HepG2 (cell line): ENCODE measurements around the gene NPVF. TPM values are rescaled to one million over a fixed set of nuclear protein-coding genes. Genes with fewer than 3 reads are reported as not detected.
A peak's percentile ranks its signal among the peaks of the same experiment; 100 is the strongest.

Source experiments
- CBX1 ChIP-seq: IDR thresholded peaks from one replicate; pipeline ENCODE4 v1.6.1; 2016; ENCODE audit warnings: antibody characterized with exemption, low read depth
- FIP1L1 ChIP-seq: fragments of 200-400 bp; formaldehyde crosslinking; IDR thresholded peaks from 2 replicates; pipeline ENCODE4 v1.6.1; 2018; ENCODE audit warnings: low read depth, mild to moderate bottlenecking, low read length, moderate library complexity, borderline replicate concordance; ENCODE audit not compliant: insufficient read depth
- FOXA3 ChIP-seq: IDR thresholded peaks from 2 replicates; pipeline ENCODE4 v1.6.1; 2016; ENCODE audit warnings: missing genetic modification reagents, missing compliant biosample characterization
- HNRNPL ChIP-seq: fragments of 200-400 bp; formaldehyde crosslinking; IDR thresholded peaks from 2 replicates; pipeline ENCODE4 v1.6.1; 2017; ENCODE audit warnings: mild to moderate bottlenecking, low read depth, low read length
- HOXD1 ChIP-seq: sonication (generic); formaldehyde crosslinking; IDR thresholded peaks from 2 replicates; pipeline ENCODE4 v1.5.0; 2020; ENCODE audit warnings: missing genetic modification reagents
- JUN ChIP-seq: sonication (generic); formaldehyde crosslinking; IDR thresholded peaks from 2 replicates; pipeline ENCODE4 v1.4.0; 2020; ENCODE audit warnings: mild to moderate bottlenecking, missing genetic modification reagents
- MIER2 ChIP-seq: IDR thresholded peaks from 2 replicates; pipeline ENCODE4 v1.6.1; 2016; ENCODE audit warnings: missing biosample characterization, missing genetic modification reagents
- MIXL1 ChIP-seq: IDR thresholded peaks from 2 replicates; pipeline ENCODE4 v1.6.1; 2016
- NR2F1 ChIP-seq, 2 experiments: fragments of 450-650 bp in 1 of 2; formaldehyde crosslinking in 1 of 2; IDR thresholded peaks; 2 replicates each; pipeline versions ENCODE4 v1.5.0 to v1.6.1; 2016 to 2020; ENCODE audit warnings: mild to moderate bottlenecking in 1 of 2, missing compliant biosample characterization in 1 of 2, missing genetic modification reagents in 1 of 2, moderate library complexity in 1 of 2
- PHF8 ChIP-seq: sonication (generic); formaldehyde crosslinking; IDR thresholded peaks from 2 replicates; pipeline ENCODE4 v1.5.0; 2020; ENCODE audit warnings: missing genetic modification reagents
- RBFOX2 ChIP-seq: fragments of 200-400 bp; formaldehyde crosslinking; IDR thresholded peaks from 2 replicates; pipeline ENCODE4 v1.6.1; 2017; ENCODE audit warnings: low read depth, mild to moderate bottlenecking, low read length
- RXRB ChIP-seq: IDR thresholded peaks from 2 replicates; pipeline ENCODE4 v1.6.1; 2016; ENCODE audit warnings: borderline replicate concordance, missing genetic modification reagents, missing compliant biosample characterization
- SIN3A ChIP-seq: IDR thresholded peaks from 2 replicates; pipeline ENCODE4 v1.6.1; 2011; ENCODE audit warnings: low read depth, mild to moderate bottlenecking, control low read depth, low read length, borderline replicate concordance
- TP53 ChIP-seq: sonication (generic); formaldehyde crosslinking; conservative IDR thresholded peaks from 2 replicates; pipeline ENCODE4 v1.4.0; 2020; ENCODE audit warnings: missing genetic modification reagents
- ZFP62 ChIP-seq: sonication (generic); formaldehyde crosslinking; IDR thresholded peaks from 2 replicates; pipeline ENCODE4 v1.4.0; 2020; ENCODE audit warnings: missing genetic modification reagents
- ZFP90 ChIP-seq: sonication (generic); formaldehyde crosslinking; IDR thresholded peaks from 2 replicates; pipeline ENCODE4 v1.8.0; 2022; ENCODE audit warnings: missing genetic modification reagents, mild to moderate bottlenecking, inconsistent platforms, borderline replicate concordance
- ZMAT3 ChIP-seq: sonication (generic); formaldehyde crosslinking; conservative IDR thresholded peaks from 2 replicates; pipeline ENCODE4 v1.7.0; 2021; ENCODE audit warnings: missing genetic modification reagents
- ZMYM2 ChIP-seq: sonication (generic); formaldehyde crosslinking; IDR thresholded peaks from 2 replicates; pipeline ENCODE4 v1.8.0; 2022; ENCODE audit warnings: mild to moderate bottlenecking, missing genetic modification reagents
- ZMYM3 ChIP-seq: sonication (generic); formaldehyde crosslinking; IDR thresholded peaks from 2 replicates; pipeline ENCODE4 v1.5.1; 2020; ENCODE audit warnings: mild to moderate bottlenecking, missing genetic modification reagents
- ZNF10 ChIP-seq: sonication (generic); formaldehyde crosslinking; IDR thresholded peaks from 2 replicates; pipeline ENCODE4 v1.4.0; 2020; ENCODE audit warnings: mild to moderate bottlenecking, low read depth, missing genetic modification reagents, borderline replicate concordance
- ZNF205 ChIP-seq: IDR thresholded peaks from 2 replicates; pipeline ENCODE4 v1.6.1; 2018; ENCODE audit warnings: missing biosample characterization, missing genetic modification reagents
- ZNF552 ChIP-seq: sonication (generic); formaldehyde crosslinking; IDR thresholded peaks from 2 replicates; pipeline ENCODE4 v1.9.0; 2022; ENCODE audit warnings: missing genetic modification reagents, mild to moderate bottlenecking, borderline replicate concordance
- polyA plus RNA-seq, 8 experiments: library from polyadenylated mRNA; depleted of rRNA in 3 of 8; stranded (reverse) in 7 of 8; unstranded in 1 of 8; fragments of >200 nt; fragmentation: Illumina TruSeq in 4 of 8; extraction: Trizol in 4 of 8; gene quantifications; 2 replicates each; pipeline versions ENCODE4 v1.2.1 to v1.2.3, GENCODE V29; 2011 to 2016; ENCODE audit warnings: low read depth in 4 of 8, missing spikeins in 1 of 8, mixed read lengths in 1 of 8; ENCODE audit not compliant: insufficient read depth in 1 of 8
- total RNA-seq, 5 experiments: library from RNA; depleted of rRNA; stranded (reverse); fragments of >200 nt; fragmentation: Illumina TruSeq; extraction: Trizol; gene quantifications; 2 replicates each; pipeline ENCODE4 v1.2.3, GENCODE V29; 2016; ENCODE audit warnings: low read depth in 1 of 5
- TF ChIP-seq, protein P1 (sequence below): sonication (generic); formaldehyde crosslinking; IDR thresholded peaks from 2 replicates; pipeline ENCODE4 v1.4.0; 2020; ENCODE audit warnings: missing genetic modification reagents
- TF ChIP-seq, protein P2 (sequence below): sonication (generic); formaldehyde crosslinking; IDR thresholded peaks from 2 replicates; pipeline ENCODE4 v1.4.0; 2020; ENCODE audit warnings: missing genetic modification reagents
- TF ChIP-seq, protein P3 (sequence below): sonication (generic); formaldehyde crosslinking; IDR thresholded peaks from 2 replicates; pipeline ENCODE4 v1.5.0; 2020; ENCODE audit warnings: missing genetic modification reagents

The NPVF gene
- total and polyA plus RNA-seq, 2 of the 13 experiments (the other 11 are each of a cell fraction or from before 2014, with no cell fraction given) = not detected

DNA sequence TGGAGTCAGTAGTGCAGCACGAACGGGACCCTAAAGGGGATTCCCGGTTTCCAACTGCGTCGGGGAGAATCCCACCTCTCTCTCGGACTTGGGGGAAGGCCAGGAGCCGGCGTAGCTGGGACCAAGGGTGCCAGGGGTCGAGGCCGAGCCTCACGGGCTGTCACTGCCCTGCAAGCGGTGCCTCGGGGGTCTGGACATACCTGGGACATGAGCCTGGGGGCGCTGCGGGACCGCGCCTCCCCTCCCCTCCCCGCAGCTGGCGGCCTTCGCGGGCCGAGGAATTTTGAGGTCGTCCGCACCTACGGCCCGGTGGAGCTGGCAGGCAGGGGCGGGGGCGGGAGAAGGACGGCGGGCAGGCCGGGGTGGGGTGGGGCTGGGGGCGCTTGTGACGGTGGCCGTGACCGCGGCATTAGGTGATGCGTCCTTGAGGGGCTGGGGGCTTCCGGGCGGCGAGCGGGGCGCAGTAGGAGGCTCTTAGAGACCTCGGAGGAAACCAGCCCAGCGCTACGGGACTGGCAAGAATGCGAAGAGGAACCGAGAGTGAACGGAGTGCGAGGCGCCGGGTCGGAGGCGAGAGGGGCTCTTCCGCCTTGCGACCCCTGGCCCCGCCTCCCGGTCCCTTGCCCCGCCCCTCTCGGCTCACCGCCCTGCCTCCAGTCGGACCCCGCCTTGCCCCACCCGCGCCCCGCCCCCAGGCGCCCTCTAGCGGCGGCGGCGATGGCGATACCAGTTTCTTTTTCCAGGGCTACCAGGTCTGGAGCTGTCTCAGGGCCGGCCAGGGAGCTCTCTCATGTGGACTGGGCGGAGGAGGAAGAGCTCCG, 48.3 kb downstream of the NPVF start (continued):
- TF ChIP-seq, protein P1, sequence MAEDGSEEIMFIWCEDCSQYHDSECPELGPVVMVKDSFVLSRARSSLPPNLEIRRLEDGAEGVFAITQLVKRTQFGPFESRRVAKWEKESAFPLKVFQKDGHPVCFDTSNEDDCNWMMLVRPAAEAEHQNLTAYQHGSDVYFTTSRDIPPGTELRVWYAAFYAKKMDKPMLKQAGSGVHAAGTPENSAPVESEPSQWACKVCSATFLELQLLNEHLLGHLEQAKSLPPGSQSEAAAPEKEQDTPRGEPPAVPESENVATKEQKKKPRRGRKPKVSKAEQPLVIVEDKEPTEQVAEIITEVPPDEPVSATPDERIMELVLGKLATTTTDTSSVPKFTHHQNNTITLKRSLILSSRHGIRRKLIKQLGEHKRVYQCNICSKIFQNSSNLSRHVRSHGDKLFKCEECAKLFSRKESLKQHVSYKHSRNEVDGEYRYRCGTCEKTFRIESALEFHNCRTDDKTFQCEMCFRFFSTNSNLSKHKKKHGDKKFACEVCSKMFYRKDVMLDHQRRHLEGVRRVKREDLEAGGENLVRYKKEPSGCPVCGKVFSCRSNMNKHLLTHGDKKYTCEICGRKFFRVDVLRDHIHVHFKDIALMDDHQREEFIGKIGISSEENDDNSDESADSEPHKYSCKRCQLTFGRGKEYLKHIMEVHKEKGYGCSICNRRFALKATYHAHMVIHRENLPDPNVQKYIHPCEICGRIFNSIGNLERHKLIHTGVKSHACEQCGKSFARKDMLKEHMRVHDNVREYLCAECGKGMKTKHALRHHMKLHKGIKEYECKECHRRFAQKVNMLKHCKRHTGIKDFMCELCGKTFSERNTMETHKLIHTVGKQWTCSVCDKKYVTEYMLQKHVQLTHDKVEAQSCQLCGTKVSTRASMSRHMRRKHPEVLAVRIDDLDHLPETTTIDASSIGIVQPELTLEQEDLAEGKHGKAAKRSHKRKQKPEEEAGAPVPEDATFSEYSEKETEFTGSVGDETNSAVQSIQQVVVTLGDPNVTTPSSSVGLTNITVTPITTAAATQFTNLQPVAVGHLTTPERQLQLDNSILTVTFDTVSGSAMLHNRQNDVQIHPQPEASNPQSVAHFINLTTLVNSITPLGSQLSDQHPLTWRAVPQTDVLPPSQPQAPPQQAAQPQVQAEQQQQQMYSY (CRISPR knock-in tag) = 0 out of 2 replicates have a peak, but pooled peaks have one; percentile 44
- TF ChIP-seq ZFP62 (CRISPR knock-in tag) (no peak), ZNF552 (no peak), FOXA3 (CRISPR knock-in tag) (0 out of 2 replicates have a peak, but pooled peaks have one; percentile 6), CBX1 (no peak), MIXL1 (CRISPR knock-in tag) (0 out of 2 replicates have a peak, but pooled peaks have one; percentile 19), JUN (CRISPR knock-in tag) (no peak), FIP1L1 (no peak), RBFOX2 (peak; percentile 67), RXRB (CRISPR knock-in tag) (peak; percentile 21; the same call in 1 of the 2 replicates), ZMYM2 (CRISPR knock-in tag) (0 out of 2 replicates have a peak, but pooled peaks have one; percentile 32), PHF8 (peak; percentile 74), ZFP90 (CRISPR knock-in tag) (0 out of 2 replicates have a peak, but pooled peaks have one; percentile 38), ZNF10 (CRISPR knock-in tag) (no peak), ZNF205 (CRISPR knock-in tag) (no peak), ZMYM3 (CRISPR knock-in tag) (no peak), TP53 (no peak), MIER2 (CRISPR knock-in tag) (0 out of 2 replicates have a peak, but pooled peaks have one; percentile 23), HOXD1 (CRISPR knock-in tag) (peak; percentile 20; the same call in 1 of the 2 replicates), NR2F1 (CRISPR knock-in tag; IDR thresholded peaks at IDR 0.05) (no peak), SIN3A (peak; percentile 68; the same call in 1 of the 2 replicates), HNRNPL (no peak), ZMAT3 (CRISPR knock-in tag) (0 out of 2 replicates have a peak, but pooled peaks have one; percentile 55)
- TF ChIP-seq, protein P2, sequence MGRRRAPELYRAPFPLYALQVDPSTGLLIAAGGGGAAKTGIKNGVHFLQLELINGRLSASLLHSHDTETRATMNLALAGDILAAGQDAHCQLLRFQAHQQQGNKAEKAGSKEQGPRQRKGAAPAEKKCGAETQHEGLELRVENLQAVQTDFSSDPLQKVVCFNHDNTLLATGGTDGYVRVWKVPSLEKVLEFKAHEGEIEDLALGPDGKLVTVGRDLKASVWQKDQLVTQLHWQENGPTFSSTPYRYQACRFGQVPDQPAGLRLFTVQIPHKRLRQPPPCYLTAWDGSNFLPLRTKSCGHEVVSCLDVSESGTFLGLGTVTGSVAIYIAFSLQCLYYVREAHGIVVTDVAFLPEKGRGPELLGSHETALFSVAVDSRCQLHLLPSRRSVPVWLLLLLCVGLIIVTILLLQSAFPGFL = no peak
- TF ChIP-seq, protein P3, sequence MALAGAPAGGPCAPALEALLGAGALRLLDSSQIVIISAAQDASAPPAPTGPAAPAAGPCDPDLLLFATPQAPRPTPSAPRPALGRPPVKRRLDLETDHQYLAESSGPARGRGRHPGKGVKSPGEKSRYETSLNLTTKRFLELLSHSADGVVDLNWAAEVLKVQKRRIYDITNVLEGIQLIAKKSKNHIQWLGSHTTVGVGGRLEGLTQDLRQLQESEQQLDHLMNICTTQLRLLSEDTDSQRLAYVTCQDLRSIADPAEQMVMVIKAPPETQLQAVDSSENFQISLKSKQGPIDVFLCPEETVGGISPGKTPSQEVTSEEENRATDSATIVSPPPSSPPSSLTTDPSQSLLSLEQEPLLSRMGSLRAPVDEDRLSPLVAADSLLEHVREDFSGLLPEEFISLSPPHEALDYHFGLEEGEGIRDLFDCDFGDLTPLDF (CRISPR knock-in tag) = no peak
